ENCODE measurements around the gene CLDN9. TPM values are rescaled to one million over a fixed set of nuclear protein-coding genes. Genes with fewer than 3 reads are reported as not detected.

CLDN9 gene
- total RNA-seq, 4 donors from 2014 or later = not detected

DNA sequence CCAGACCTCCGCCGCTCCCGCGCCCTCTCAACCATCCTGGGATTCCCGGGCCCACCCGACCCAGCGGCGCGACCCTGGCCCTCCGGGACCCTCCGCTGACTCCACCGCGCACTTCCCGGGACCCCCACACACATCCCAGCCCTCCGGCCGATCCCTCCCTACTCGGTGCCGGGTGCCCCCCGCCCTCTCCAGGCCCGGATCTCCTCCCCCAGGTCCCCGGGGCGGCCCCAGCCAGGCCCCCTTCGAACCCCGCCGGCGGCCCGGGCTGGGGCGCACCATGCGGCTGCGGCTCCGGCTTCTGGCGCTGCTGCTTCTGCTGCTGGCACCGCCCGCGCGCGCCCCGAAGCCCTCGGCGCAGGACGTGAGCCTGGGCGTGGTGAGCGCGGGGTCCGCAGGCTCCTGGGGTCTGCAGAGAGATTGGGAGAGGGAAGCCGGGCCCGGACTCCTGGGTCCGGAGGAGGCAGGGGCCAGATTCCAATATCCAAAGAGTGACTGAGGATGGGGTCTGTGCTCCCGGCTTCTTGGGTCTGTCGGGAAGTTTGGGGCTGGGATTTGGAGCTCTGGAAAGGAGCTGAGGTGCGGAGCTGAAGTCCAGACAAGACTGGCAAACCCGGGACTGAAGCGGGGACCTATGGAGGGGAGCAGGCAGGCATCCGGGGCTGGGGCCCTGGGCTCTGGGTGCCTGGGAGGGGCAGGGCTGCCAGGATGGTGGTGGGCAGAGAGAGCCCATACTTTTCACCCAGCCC, 34.1 kb downstream of the CLDN9 start:
- Histone ChIP-seq H3K27me3 (peaks cover 8 to 100% (median 19%) of the 10 kb centered on the region in 4 donors), H3K36me3 (no peaks in the 10 kb centered on the region), H3K9me3 (no peaks in the 10 kb centered on the region), H3K4me1 (peaks cover 17 to 25% (median 21%) of the 10 kb centered on the region in 3 donors), H3K4me3 (peak overlapping the region; percentile 20 to 60 (median 46)), H3K27ac (no peak overlapping the region)
- 3% methylated on average over 5 of the region's 54 CpGs; no CpG with 5 or more reads in 1 of the 2 donors for WGBS, 2 donors
- DNase-seq = no peak
- intact Hi-C loops (cut with DNase I) = no loop called here
- TF ChIP-seq, protein P1, sequence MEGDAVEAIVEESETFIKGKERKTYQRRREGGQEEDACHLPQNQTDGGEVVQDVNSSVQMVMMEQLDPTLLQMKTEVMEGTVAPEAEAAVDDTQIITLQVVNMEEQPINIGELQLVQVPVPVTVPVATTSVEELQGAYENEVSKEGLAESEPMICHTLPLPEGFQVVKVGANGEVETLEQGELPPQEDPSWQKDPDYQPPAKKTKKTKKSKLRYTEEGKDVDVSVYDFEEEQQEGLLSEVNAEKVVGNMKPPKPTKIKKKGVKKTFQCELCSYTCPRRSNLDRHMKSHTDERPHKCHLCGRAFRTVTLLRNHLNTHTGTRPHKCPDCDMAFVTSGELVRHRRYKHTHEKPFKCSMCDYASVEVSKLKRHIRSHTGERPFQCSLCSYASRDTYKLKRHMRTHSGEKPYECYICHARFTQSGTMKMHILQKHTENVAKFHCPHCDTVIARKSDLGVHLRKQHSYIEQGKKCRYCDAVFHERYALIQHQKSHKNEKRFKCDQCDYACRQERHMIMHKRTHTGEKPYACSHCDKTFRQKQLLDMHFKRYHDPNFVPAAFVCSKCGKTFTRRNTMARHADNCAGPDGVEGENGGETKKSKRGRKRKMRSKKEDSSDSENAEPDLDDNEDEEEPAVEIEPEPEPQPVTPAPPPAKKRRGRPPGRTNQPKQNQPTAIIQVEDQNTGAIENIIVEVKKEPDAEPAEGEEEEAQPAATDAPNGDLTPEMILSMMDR (IDR thresholded peaks at IDR 0.05) = no peak
- no peak for TF ChIP-seq POLR2A (IDR thresholded peaks at IDR 0.05)

DNA sequence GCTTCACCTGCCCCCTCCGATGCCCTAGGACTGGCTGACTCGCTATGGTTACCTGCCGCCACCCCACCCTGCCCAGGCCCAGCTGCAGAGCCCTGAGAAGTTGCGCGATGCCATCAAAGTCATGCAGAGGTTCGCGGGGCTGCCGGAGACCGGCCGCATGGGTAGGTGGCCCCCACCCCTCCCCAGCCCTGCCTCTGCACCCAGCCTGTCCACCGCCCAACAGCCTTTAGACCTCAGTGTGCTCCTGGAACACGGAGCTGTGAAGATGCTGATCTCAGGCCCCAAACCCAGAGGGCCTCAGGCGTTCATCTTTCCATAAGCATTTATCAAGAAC, 34.6 kb downstream of the CLDN9 start:
- no peak overlapping the region for H3K4me3 ChIP-seq
- 19 to 60% methylated on average over 1 to 9 of the region's 13 CpGs for WGBS, 2 donors
- no peak overlapping the region for H3K27ac ChIP-seq
- no peaks in the 10 kb centered on the region for H3K9me3 ChIP-seq
- no peak for DNase-seq
- no peaks in the 10 kb centered on the region for H3K36me3 ChIP-seq
- TF ChIP-seq, protein P1 (IDR thresholded peaks at IDR 0.05) = no peak
- no peak for TF ChIP-seq POLR2A (IDR thresholded peaks at IDR 0.05)
- peaks cover 8 to 99% (median 19%) of the 10 kb centered on the region in 4 donors for H3K27me3 ChIP-seq
- intact Hi-C loops (cut with DNase I) = no loop called here
- H3K4me1 ChIP-seq = peaks cover 17 to 30% (median 21%) of the 10 kb centered on the region in 3 donors

DNA sequence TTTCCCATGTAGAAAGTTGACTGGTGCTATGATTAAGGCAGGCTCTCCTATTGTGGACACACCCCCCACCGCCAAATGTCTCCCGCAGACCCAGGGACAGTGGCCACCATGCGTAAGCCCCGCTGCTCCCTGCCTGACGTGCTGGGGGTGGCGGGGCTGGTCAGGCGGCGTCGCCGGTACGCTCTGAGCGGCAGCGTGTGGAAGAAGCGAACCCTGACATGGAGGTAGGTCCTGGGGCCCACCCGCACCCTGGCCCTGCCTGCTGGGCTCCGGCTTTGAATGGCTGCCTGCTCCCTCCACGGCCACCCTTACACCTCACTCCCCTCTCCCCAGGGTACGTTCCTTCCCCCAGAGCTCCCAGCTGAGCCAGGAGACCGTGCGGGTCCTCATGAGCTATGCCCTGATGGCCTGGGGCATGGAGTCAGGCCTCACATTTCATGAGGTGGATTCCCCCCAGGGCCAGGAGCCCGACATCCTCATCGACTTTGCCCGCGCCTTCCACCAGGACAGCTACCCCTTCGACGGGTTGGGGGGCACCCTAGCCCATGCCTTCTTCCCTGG, 37.3 kb downstream of the CLDN9 start:
- intact Hi-C loops (cut with DNase I) = no loop called here
- WGBS, 2 donors = 67 to 89% methylated on average over 7 to 19 of the region's 26 CpGs
- Histone ChIP-seq H3K36me3 (no peaks in the 10 kb centered on the region), H3K27ac (no peak overlapping the region), H3K27me3 (peaks cover 8 to 73% (median 14%) of the 10 kb centered on the region in 4 donors), H3K9me3 (no peaks in the 10 kb centered on the region), H3K4me1 (peaks cover 17 to 30% (median 21%) of the 10 kb centered on the region in 3 donors), H3K4me3 (no peak overlapping the region)
- no peak for DNase-seq
- TF ChIP-seq, protein P1 (IDR thresholded peaks at IDR 0.05) = no peak
- TF ChIP-seq POLR2A (IDR thresholded peaks at IDR 0.05) = no peak

DNA sequence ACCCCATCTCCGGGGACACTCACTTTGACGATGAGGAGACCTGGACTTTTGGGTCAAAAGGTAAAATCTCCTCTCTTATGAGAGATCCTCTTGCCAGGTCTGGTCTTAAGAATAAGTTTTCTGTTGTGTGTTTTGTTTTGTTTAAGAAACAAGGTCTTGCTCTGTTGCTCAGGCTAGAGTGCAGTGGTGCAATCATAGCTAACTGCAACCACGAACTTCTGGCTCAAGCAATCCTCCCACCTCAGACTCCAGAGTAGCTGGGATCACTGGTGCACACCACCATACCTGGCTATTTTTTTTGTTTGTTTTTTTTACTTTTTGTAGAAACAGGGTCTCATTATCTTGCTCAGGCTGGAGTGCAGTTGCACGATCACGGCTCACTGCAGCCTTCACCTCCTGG, 37.8 kb downstream of the CLDN9 start:
- no peak overlapping the region for H3K4me3 ChIP-seq
- no peak for DNase-seq
- no peaks in the 10 kb centered on the region for H3K9me3 ChIP-seq
- no peak overlapping the region for H3K27ac ChIP-seq
- H3K36me3 ChIP-seq = no peaks in the 10 kb centered on the region
- peaks cover 13 to 25% (median 17%) of the 10 kb centered on the region in 3 donors for H3K4me1 ChIP-seq
- intact Hi-C loops (cut with DNase I) = no loop called here
- H3K27me3 ChIP-seq = peaks cover 8 to 68% (median 11%) of the 10 kb centered on the region in 4 donors
- TF ChIP-seq, protein P1 (IDR thresholded peaks at IDR 0.05) = no peak
- no peak for TF ChIP-seq POLR2A (IDR thresholded peaks at IDR 0.05)
- 77 to 81% methylated on average over 5 of the region's 5 CpGs for WGBS, 2 donors

DNA sequence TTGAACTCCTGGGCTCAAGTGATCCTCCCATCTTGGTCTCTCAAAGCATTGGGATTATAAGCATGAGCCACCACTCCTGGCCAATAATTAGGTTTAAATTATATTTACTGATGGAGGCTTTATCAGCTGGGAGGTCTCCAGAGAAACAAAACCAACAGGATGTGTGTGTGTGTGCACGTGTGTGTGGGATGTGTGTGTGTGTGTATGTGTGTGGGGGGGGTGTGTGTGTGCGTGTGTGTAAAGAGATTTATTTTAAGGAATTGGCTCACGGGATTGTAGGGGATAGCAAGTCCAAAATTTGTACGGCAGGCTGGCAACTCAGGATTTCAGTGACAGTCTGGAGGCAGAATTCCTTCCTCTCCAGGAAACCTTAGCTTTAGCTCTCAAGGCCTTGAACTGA, 38.3 kb downstream of the CLDN9 start:
- no peak for TF ChIP-seq POLR2A (IDR thresholded peaks at IDR 0.05)
- TF ChIP-seq, protein P1 (IDR thresholded peaks at IDR 0.05) = no peak
- H3K27me3 ChIP-seq = peaks cover 7 to 63% (median 9%) of the 10 kb centered on the region in 4 donors
- H3K4me1 ChIP-seq = peaks cover 8 to 20% (median 12%) of the 10 kb centered on the region in 3 donors
- no peak for DNase-seq
- intact Hi-C loops (cut with DNase I) = no loop called here
- no peaks in the 10 kb centered on the region for H3K36me3 ChIP-seq
- H3K4me3 ChIP-seq = no peak overlapping the region
- H3K9me3 ChIP-seq = no peaks in the 10 kb centered on the region
- H3K27ac ChIP-seq = no peak overlapping the region
- WGBS, 2 donors = 28 to 46% methylated on average over 4 of the region's 4 CpGs

All from esophagus squamous epithelium (tissue), 5 donors.